ENCODE measurements around the gene SMARCA2.

DNA sequence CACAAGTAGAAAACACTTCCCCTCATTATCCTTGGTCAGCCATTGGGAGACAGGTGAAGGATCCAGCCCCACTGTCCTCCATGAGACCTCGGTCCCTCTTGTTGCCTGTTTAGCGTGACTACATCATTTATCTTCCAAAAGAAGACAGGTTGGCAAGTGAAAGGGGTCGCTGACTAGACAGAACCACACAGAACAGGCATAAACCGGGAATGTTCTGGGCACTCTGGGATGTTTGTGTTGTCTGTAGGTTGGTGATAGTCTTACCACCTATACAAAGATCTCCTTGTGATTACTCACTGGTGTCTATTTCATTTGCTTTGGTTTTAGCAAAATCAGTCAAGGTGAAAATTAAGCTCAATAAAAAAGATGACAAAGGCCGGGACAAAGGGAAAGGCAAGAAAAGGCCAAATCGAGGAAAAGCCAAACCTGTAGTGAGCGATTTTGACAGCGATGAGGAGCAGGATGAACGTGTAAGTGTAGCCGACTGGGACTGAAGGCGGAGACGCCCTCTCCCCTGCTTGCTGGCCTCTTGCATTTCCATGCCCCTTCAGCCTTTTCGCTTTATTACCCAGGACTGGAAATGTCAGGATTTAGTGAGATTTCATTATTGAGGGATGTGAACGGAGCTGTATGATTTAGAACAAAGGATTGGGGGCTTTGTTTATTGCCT, 175.9 kb downstream of the SMARCA2 start:
- TF ChIP-seq, protein P1, sequence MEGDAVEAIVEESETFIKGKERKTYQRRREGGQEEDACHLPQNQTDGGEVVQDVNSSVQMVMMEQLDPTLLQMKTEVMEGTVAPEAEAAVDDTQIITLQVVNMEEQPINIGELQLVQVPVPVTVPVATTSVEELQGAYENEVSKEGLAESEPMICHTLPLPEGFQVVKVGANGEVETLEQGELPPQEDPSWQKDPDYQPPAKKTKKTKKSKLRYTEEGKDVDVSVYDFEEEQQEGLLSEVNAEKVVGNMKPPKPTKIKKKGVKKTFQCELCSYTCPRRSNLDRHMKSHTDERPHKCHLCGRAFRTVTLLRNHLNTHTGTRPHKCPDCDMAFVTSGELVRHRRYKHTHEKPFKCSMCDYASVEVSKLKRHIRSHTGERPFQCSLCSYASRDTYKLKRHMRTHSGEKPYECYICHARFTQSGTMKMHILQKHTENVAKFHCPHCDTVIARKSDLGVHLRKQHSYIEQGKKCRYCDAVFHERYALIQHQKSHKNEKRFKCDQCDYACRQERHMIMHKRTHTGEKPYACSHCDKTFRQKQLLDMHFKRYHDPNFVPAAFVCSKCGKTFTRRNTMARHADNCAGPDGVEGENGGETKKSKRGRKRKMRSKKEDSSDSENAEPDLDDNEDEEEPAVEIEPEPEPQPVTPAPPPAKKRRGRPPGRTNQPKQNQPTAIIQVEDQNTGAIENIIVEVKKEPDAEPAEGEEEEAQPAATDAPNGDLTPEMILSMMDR (IDR thresholded peaks at IDR 0.05): no peak
- no peak for TF ChIP-seq ZFX (IDR thresholded peaks at IDR 0.05; ENCODE audit: borderline replicate concordance)
